ENCODE measurements around the gene CFAP61.

DNA sequence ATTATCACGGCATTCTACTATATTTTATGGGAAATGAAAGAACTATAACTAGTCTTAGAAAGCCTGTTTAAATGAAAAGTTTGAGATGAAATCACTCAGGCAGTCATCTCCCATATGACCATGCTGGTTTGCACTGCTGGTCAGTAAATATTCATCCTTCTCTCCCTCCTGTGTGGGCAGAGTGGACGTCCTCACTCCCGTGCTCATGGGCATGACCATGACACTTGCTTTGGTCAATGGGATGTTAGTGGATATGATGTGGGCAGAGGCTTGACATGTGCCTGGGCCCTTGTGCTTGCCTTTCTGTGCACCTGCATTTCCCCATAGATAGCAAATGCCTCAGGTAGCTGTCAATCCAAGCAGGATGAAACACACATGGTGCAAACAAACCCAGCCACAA is 222.5 kb downstream of the CFAP61 start:
- TF ChIP-seq GATA3 (IDR thresholded peaks at IDR 0.05; ENCODE audit: low read depth, low read length) (no peak), GATA2 (IDR thresholded peaks at IDR 0.05; ENCODE audit: low read depth, low read length) (no peak)

Data from SH-SY5Y (cell line).